ENCODE measurements around the gene KCNG4. TPM values are rescaled to one million over a fixed set of nuclear protein-coding genes. Genes with fewer than 3 reads are reported as not detected.

Gene KCNG4
- total and polyA plus RNA-seq, 10 of the 15 experiments (the other 5 are each of a cell fraction or from before 2014, with no cell fraction given) = not detected

GRCh38 chr16:84212631-84213030 is 27.2 kb downstream of the KCNG4 start:
- no peaks in the 10 kb centered on the region for H3K79me2 ChIP-seq (ENCODE audit: control insufficient read depth, insufficient read depth, low read length)
- FAIRE-seq (no peak), ATAC-seq (no peak), DNase-seq (ENCODE audit: low read depth, low spot score) (no peak)
- ChIA-PET POLR2A (no interaction called here), CTCF (no interaction called here), SMC1A (ENCODE audit: uncharacterized antibody, unreplicated experiment) (no interaction called here), RAD21 (ENCODE audit: unreplicated experiment) (no interaction called here)
- H3K9ac ChIP-seq (ENCODE audit: control insufficient read depth, insufficient read depth, low read length) = no peak overlapping the region
- in situ Hi-C loops (cut with MboI) = no loop called here
- WGBS (ENCODE audit: insufficient coverage, insufficient replicate concordance, low lambda C conversion rate, missing lambda C conversion rate) = 20% methylated on average over 3 of the region's 4 CpGs
- no TSS peak for BruUV-seq (replicated peaks)
- no peaks in the 10 kb centered on the region for H3K36me3 ChIP-seq (ENCODE audit: control insufficient read depth in 2 of 2, insufficient read depth in 2 of 2, low read length in 1 of 2)
- no peak overlapping the region for H2AFZ ChIP-seq (ENCODE audit: control insufficient read depth, low read depth, low read length)
- intact Hi-C loops (cut with micrococcal nuclease; ENCODE audit: unreplicated experiment) = no loop called here
- H4K20me1 ChIP-seq (ENCODE audit: control insufficient read depth, insufficient read depth) = no peaks in the 10 kb centered on the region
- no peak overlapping the region for H3K4me2 ChIP-seq (ENCODE audit: control insufficient read depth, insufficient read depth)
- H3K4me1 ChIP-seq (ENCODE audit: control insufficient read depth, insufficient read depth, low read length) = no peaks in the 10 kb centered on the region
- no peak overlapping the region for H3K27ac ChIP-seq (ENCODE audit: control insufficient read depth, insufficient read depth)
- no peaks in the 10 kb centered on the region for H3K27me3 ChIP-seq (replicated peaks in 1 of 2; ENCODE audit: control insufficient read depth in 2 of 2, insufficient read depth in 2 of 2, low read length in 1 of 2)
- H3K4me3 ChIP-seq = no peak overlapping the region
- TF ChIP-seq ATF2 (IDR thresholded peaks at IDR 0.05; ENCODE audit: low read length) (no peak), NBN (IDR thresholded peaks at IDR 0.05) (no peak), ZNF274 (IDR thresholded peaks at IDR 0.05; ENCODE audit: insufficient read depth, insufficient read length) (no peak), SREBF1 (IDR thresholded peaks at IDR 0.05; ENCODE audit: low read length) (no peak), RAD51 (IDR thresholded peaks at IDR 0.05) (no peak), USF1 (IDR thresholded peaks at IDR 0.05; ENCODE audit: borderline replicate concordance, extremely low read length, insufficient read depth, low read depth, low read length) (no peak)
- H3K9me3 ChIP-seq (replicated peaks; ENCODE audit: control insufficient read depth, insufficient read depth, low read length) = no peaks in the 10 kb centered on the region; the same call in 2 of the 3 replicates

- FAIRE-seq = no peak
- ChIA-PET POLR2A (no interaction called here), RAD21 (ENCODE audit: unreplicated experiment) (no interaction called here), CTCF (interaction anchor here (0.8 kb wide), 1 partner anchor 25 kb away, joined by 3 read pairs; no protein-coding TSS in a partner anchor), SMC1A (ENCODE audit: uncharacterized antibody, unreplicated experiment) (interaction anchor here (0.5 kb wide), 1 partner anchor 84 kb away, joined by 3 read pairs; no protein-coding TSS in a partner anchor)
- H3K27ac ChIP-seq (ENCODE audit: control insufficient read depth, insufficient read depth) = no peak overlapping the region
- no peak overlapping the region for H3K4me2 ChIP-seq (ENCODE audit: control insufficient read depth, insufficient read depth)
- H2AFZ ChIP-seq (ENCODE audit: control insufficient read depth, low read depth, low read length) = no peak overlapping the region
- no peaks in the 10 kb centered on the region; the same call in 2 of the 3 replicates for H3K9me3 ChIP-seq (replicated peaks; ENCODE audit: control insufficient read depth, insufficient read depth, low read length)
- ATAC-seq = no peak
- no TSS peak for BruUV-seq (replicated peaks)
- H3K4me3 ChIP-seq = no peak overlapping the region
- in situ Hi-C loops (cut with MboI) (no loop called here), intact Hi-C loops (cut with micrococcal nuclease; ENCODE audit: unreplicated experiment) (no loop called here)
- H4K20me1 ChIP-seq (ENCODE audit: control insufficient read depth, insufficient read depth) = no peaks in the 10 kb centered on the region
- no peaks in the 10 kb centered on the region for H3K79me2 ChIP-seq (ENCODE audit: control insufficient read depth, insufficient read depth, low read length)
- H3K27me3 ChIP-seq (replicated peaks in 1 of 2; ENCODE audit: control insufficient read depth in 2 of 2, insufficient read depth in 2 of 2, low read length in 1 of 2) = no peaks in the 10 kb centered on the region
- no peak for DNase-seq (ENCODE audit: low read depth, low spot score)
- no peaks in the 10 kb centered on the region for H3K4me1 ChIP-seq (ENCODE audit: control insufficient read depth, insufficient read depth, low read length)
- H3K36me3 ChIP-seq (ENCODE audit: control insufficient read depth in 2 of 2, insufficient read depth in 2 of 2, low read length in 1 of 2) = no peaks in the 10 kb centered on the region
- no peak overlapping the region for H3K9ac ChIP-seq (ENCODE audit: control insufficient read depth, insufficient read depth, low read length)
- WGBS (ENCODE audit: insufficient coverage, insufficient replicate concordance, low lambda C conversion rate, missing lambda C conversion rate) = 43% methylated on average over 4 of the region's 4 CpGs
- no peak for TF ChIP-seq CREB1 (IDR thresholded peaks at IDR 0.05; ENCODE audit: low read depth)
- no peak for TF ChIP-seq JUND (IDR thresholded peaks at IDR 0.05; ENCODE audit: low read depth, low read length)
- no peak for TF ChIP-seq SPI1 (IDR thresholded peaks at IDR 0.05; ENCODE audit: borderline replicate concordance, insufficient read depth, low read depth, low read length)
- TF ChIP-seq BCL11A (IDR thresholded peaks at IDR 0.05; ENCODE audit: low read depth, low read length) = no peak
- TF ChIP-seq ASH2L (IDR thresholded peaks at IDR 0.05; ENCODE audit: borderline replicate concordance, low read depth) = no peak
- TF ChIP-seq BHLHE40 (IDR thresholded peaks at IDR 0.05; ENCODE audit: borderline replicate concordance in 1 of 2, low read depth in 2 of 2, low read length in 1 of 2) = no peak
- no peak for TF ChIP-seq MXI1 (IDR thresholded peaks at IDR 0.05; ENCODE audit: low read depth, low read length)
- TF ChIP-seq SKIL (IDR thresholded peaks at IDR 0.05; ENCODE audit: low read depth, poor library complexity, severe bottlenecking) = no peak
Observed at GRCh38 chr16:84212154-84212553, 27.7 kb downstream of the KCNG4 start.

Data from GM12878 (cell line).